Keratinocyte (primary cell): Measurements from ENCODE around the gene AOPEP. TPM values are rescaled to one million over a fixed set of nuclear protein-coding genes. Genes with fewer than 3 reads are reported as not detected.

Experiments
- DNase-seq: peaks from one replicate; pipeline ENCODE4 v3.0.0-alpha.2; 2011; ENCODE audit warnings: low read depth, missing footprints, low spot score
- FAIRE-seq: peaks from 2 replicates; lab custom pipeline; 2011; peaks lifted over from hg19 to GRCh38; lab: Jason Lieb, UNC
- H2AFZ ChIP-seq: 2 replicates; pipeline ENCODE4 v1.6.0; 2012; ENCODE audit warnings: low read length, control low read depth, inconsistent platforms; ENCODE audit not compliant: control insufficient read depth
- H3K27ac ChIP-seq: 2 replicates; pipeline ENCODE4 v1.5.1; 2011; ENCODE audit warnings: low read length; ENCODE audit not compliant: control insufficient read depth, insufficient read depth
- H3K27me3 ChIP-seq: 3 replicates; pipeline ENCODE4 v1.6.0; 2011; ENCODE audit warnings: low read length; ENCODE audit not compliant: control insufficient read depth, insufficient read depth; ENCODE audit errors: extremely low read depth
- H3K36me3 ChIP-seq, 2 experiments: 2 replicates in 1 of 2; 3 replicates in 1 of 2; pipeline ENCODE4 v1.5.1; 2011; ENCODE audit warnings: low read length in 2 of 2, mild to moderate bottlenecking in 1 of 2; ENCODE audit not compliant: control insufficient read depth in 2 of 2, insufficient read depth in 2 of 2; ENCODE audit errors: extremely low read depth in 1 of 2
- H3K4me1 ChIP-seq: 3 replicates; pipeline ENCODE4 v1.5.1; 2011; ENCODE audit warnings: low read length; ENCODE audit not compliant: control insufficient read depth, insufficient read depth; ENCODE audit errors: extremely low read depth
- H3K4me2 ChIP-seq: 3 replicates; pipeline ENCODE4 v1.6.0; 2011; ENCODE audit warnings: low read depth, low read length; ENCODE audit not compliant: control insufficient read depth, insufficient read depth; ENCODE audit errors: extremely low read depth
- H3K4me3 ChIP-seq, 3 experiments: fragments of 200-600 bp in 1 of 3; sonication (generic) in 1 of 3; 2 replicates in 2 of 3; 3 replicates in 1 of 3; pipeline ENCODE4 v1.5.1; 2011 to 2016; ENCODE audit warnings: low read length in 3 of 3, mild to moderate bottlenecking in 3 of 3, control low read depth in 2 of 3, inconsistent platforms in 1 of 3, low read depth in 1 of 3, mixed read lengths in 1 of 3, mixed run types in 1 of 3, moderate library complexity in 1 of 3; ENCODE audit not compliant: control insufficient read depth in 2 of 3, insufficient read depth in 2 of 3; ENCODE audit errors: extremely low read depth in 1 of 3
- H3K79me2 ChIP-seq: 2 replicates; pipeline ENCODE4 v1.6.0; 2012; ENCODE audit warnings: low read length; ENCODE audit not compliant: control insufficient read depth, insufficient read depth
- H3K9ac ChIP-seq: 3 replicates; pipeline ENCODE4 v1.6.0; 2011; ENCODE audit warnings: low read length; ENCODE audit not compliant: control insufficient read depth, insufficient read depth; ENCODE audit errors: extremely low read depth
- H3K9me1 ChIP-seq: 3 replicates; pipeline ENCODE4 v1.6.0; 2011; ENCODE audit warnings: low read length; ENCODE audit not compliant: control insufficient read depth, insufficient read depth; ENCODE audit errors: extremely low read depth
- H3K9me3 ChIP-seq: 2 replicates; pipeline ENCODE4 v1.5.1; 2012; ENCODE audit warnings: low read depth, low read length; ENCODE audit not compliant: control insufficient read depth
- H4K20me1 ChIP-seq: 3 replicates; pipeline ENCODE4 v1.6.0; 2011; ENCODE audit warnings: low read length; ENCODE audit not compliant: control insufficient read depth, insufficient read depth; ENCODE audit errors: extremely low read depth
- EZH2 ChIP-seq: IDR thresholded peaks from one replicate; pipeline ENCODE4 v1.6.1; 2012; ENCODE audit warnings: inconsistent platforms, mild to moderate bottlenecking, low read length, moderate library complexity
- dilution Hi-C: fragments of 300-500 bp; cut with MboI; formaldehyde crosslinking; loops from one replicate; pipeline ENCODE4 v1.7.0; 2020; ENCODE audit warnings: low sequenced_read_pairs; ENCODE audit not compliant: extremely low pct_ligation_motif_present
- polyA plus RNA-seq, 5 experiments: library from polyadenylated mRNA; depleted of rRNA in 3 of 5; stranded (reverse) in 3 of 5; stranded (forward) in 1 of 5; unstranded in 1 of 5; fragments of >200 nt; gene quantifications; 1 replicate in 1 of 5; 2 replicates in 3 of 5; 3 replicates in 1 of 5; pipeline versions ENCODE4 v1.2.1 to v1.2.3, GENCODE V29; 2011 to 2012; ENCODE audit warnings: missing spikeins in 2 of 5, low read depth in 1 of 5, low replicate concordance in 1 of 5
- TF ChIP-seq, protein P1 (sequence below), 3 experiments: IDR thresholded peaks in 1 of 3; conservative IDR thresholded peaks in 1 of 3; optimal IDR thresholded peaks in 1 of 3; 2 replicates in 2 of 3; 3 replicates in 1 of 3; pipeline versions ENCODE3 to v1.5.1; 2011; ENCODE audit warnings: low read length in 3 of 3, mild to moderate bottlenecking in 3 of 3, moderate library complexity in 2 of 3, control low read depth in 1 of 3, inconsistent platforms in 1 of 3; ENCODE audit not compliant: insufficient read depth in 2 of 3; ENCODE audit errors: extremely low read depth in 1 of 3

AOPEP gene
- polyA plus RNA-seq, 1 donor (not counting 4 experiments of a cell fraction or from before 2014, with no cell fraction given): 27.0 TPM

DNA sequence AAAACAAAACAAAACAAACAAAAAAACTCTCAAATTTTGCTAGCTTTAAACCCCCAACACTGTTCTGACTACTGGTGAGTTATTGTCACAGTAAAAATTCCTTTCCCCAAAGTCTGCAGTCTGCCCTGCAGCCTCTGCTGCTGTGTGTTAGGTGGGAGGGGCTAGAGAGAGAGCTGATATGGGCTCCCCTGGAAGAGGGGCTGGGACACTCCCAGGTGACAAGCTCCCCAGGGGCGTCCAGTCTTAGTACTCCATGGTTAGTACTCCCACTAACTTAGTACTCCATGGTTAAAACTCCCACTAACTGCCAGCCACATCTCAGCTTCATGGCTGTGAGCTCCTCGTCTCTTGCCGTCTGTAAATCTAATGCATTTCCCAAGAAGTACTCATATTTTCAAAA, 399.2 kb downstream of the AOPEP start:
- no peak overlapping the region for H3K27ac ChIP-seq

DNA sequence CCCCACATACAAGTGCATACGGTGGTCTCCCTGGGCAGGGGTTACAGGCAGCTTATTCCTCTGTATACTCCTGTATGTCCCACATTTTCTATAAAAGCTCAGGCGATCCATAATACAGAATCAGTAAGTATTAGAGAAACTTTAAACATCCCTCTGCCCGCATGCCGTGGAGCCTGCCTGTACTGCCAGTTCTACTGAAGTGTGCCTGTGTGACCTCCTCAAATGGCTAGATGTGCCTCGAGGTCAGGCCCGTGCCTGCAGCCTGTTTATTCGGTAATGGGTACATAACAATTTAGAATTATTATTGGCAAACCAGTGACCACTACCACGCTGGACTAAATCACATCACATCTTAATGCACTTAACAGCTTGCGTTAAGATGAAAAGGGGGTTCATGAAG, 400.2 kb downstream of the AOPEP start:
- Histone ChIP-seq H3K9ac (no peak overlapping the region), H3K27me3 (no peaks in the 10 kb centered on the region), H3K4me3 (no peak overlapping the region), H2AFZ (no peak overlapping the region), H3K27ac (no peak overlapping the region), H3K79me2 (no peaks in the 10 kb centered on the region), H4K20me1 (no peaks in the 10 kb centered on the region), H3K9me1 (no peaks in the 10 kb centered on the region), H3K36me3 (no peaks in the 10 kb centered on the region), H3K4me1 (peaks cover 16% of the 10 kb centered on the region), H3K9me3 (no peaks in the 10 kb centered on the region), H3K4me2 (no peak overlapping the region)
- dilution Hi-C loops: no loop called here
- FAIRE-seq (no peak), DNase-seq (no peak)
- no peak for TF ChIP-seq EZH2
- TF ChIP-seq, protein P1, sequence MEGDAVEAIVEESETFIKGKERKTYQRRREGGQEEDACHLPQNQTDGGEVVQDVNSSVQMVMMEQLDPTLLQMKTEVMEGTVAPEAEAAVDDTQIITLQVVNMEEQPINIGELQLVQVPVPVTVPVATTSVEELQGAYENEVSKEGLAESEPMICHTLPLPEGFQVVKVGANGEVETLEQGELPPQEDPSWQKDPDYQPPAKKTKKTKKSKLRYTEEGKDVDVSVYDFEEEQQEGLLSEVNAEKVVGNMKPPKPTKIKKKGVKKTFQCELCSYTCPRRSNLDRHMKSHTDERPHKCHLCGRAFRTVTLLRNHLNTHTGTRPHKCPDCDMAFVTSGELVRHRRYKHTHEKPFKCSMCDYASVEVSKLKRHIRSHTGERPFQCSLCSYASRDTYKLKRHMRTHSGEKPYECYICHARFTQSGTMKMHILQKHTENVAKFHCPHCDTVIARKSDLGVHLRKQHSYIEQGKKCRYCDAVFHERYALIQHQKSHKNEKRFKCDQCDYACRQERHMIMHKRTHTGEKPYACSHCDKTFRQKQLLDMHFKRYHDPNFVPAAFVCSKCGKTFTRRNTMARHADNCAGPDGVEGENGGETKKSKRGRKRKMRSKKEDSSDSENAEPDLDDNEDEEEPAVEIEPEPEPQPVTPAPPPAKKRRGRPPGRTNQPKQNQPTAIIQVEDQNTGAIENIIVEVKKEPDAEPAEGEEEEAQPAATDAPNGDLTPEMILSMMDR (optimal IDR thresholded peaks at IDR 0.05 in 1 of 3, IDR thresholded peaks at IDR 0.05 in 1 of 3, conservative IDR thresholded peaks at IDR 0.05 in 1 of 3; ENCODE audit: extremely low read depth in 1 of 3, insufficient read depth in 2 of 3, low read length in 3 of 3): no peak

More for the DNA sequence above, 399.2 kb downstream of the AOPEP start:
- Histone ChIP-seq H3K4me1 (peaks cover 16% of the 10 kb centered on the region), H3K4me3 (no peak overlapping the region), H3K36me3 (no peaks in the 10 kb centered on the region), H2AFZ (no peak overlapping the region), H3K27me3 (no peaks in the 10 kb centered on the region), H3K79me2 (no peaks in the 10 kb centered on the region), H4K20me1 (no peaks in the 10 kb centered on the region), H3K4me2 (peak overlapping the region; percentile 25), H3K9me3 (no peaks in the 10 kb centered on the region), H3K9ac (no peak overlapping the region), H3K9me1 (no peaks in the 10 kb centered on the region)
- TF ChIP-seq, protein P1 (optimal IDR thresholded peaks at IDR 0.05 in 1 of 3, IDR thresholded peaks at IDR 0.05 in 1 of 3, conservative IDR thresholded peaks at IDR 0.05 in 1 of 3; ENCODE audit: extremely low read depth in 1 of 3, insufficient read depth in 2 of 3, low read length in 3 of 3): no peak
- TF ChIP-seq EZH2: no peak
- DNase-seq (no peak), FAIRE-seq (no peak)
- dilution Hi-C loops: no loop called here
